Measurements from ENCODE around the gene PINK1. TPM values are rescaled to one million over a fixed set of nuclear protein-coding genes. Genes with fewer than 3 reads are reported as not detected.
A peak's percentile ranks its signal among the peaks of the same experiment; 100 is the strongest.

Gene PINK1
- total RNA-seq, 1 donor, result 79.3 TPM

DNA sequence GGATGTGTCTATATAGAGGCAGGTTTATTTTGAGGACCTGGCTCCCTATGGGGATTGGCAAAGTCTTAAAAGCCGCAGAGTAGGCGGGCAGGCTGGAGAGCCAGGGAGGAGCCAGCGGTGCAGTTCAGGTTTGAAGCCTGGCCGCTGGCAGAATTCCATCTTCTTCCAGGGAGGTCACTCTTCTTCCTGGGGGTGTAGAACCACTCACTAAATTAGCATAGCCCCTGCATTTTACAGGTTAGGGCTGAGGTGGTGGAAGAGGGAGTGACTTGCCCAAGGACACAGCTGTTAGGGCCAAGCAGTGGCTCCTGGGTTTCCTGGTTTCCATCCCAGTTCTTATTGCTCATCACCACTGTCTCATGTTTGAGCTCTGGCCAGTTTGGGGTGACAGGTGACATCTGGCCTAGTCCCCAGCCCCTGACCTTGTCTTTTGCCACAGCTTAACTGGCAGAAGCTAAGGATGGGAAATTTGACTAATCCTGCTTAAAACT is 1.4 kb downstream of the PINK1 start:
- Histone ChIP-seq H3K4me2 (ENCODE audit: insufficient read depth, low read length) (peak overlapping the region; percentile 99), H4K20me1 (ENCODE audit: insufficient read depth, low read length) (peaks cover 23% of the 10 kb centered on the region), H3K79me2 (ENCODE audit: insufficient read depth, low read length) (peaks cover 19% of the 10 kb centered on the region), H3K36me3 (ENCODE audit: insufficient read depth, low read length) (peaks cover 20% of the 10 kb centered on the region), H2AFZ (ENCODE audit: low read length) (peak overlapping the region; percentile 45), H3K9me3 (ENCODE audit: low read depth, low read length) (no peaks in the 10 kb centered on the region), H3K4me3 (ENCODE audit: insufficient read depth, low read length) (peak overlapping the region; percentile 93), H3K4me1 (ENCODE audit: insufficient read depth, low read length) (peaks cover 17% of the 10 kb centered on the region), H3K27ac (ENCODE audit: low read depth, low read length) (no peak overlapping the region), H3K27me3 (ENCODE audit: insufficient read depth, low read length) (no peaks in the 10 kb centered on the region)
- TF ChIP-seq, protein P1, sequence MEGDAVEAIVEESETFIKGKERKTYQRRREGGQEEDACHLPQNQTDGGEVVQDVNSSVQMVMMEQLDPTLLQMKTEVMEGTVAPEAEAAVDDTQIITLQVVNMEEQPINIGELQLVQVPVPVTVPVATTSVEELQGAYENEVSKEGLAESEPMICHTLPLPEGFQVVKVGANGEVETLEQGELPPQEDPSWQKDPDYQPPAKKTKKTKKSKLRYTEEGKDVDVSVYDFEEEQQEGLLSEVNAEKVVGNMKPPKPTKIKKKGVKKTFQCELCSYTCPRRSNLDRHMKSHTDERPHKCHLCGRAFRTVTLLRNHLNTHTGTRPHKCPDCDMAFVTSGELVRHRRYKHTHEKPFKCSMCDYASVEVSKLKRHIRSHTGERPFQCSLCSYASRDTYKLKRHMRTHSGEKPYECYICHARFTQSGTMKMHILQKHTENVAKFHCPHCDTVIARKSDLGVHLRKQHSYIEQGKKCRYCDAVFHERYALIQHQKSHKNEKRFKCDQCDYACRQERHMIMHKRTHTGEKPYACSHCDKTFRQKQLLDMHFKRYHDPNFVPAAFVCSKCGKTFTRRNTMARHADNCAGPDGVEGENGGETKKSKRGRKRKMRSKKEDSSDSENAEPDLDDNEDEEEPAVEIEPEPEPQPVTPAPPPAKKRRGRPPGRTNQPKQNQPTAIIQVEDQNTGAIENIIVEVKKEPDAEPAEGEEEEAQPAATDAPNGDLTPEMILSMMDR (IDR thresholded peaks at IDR 0.05; ENCODE audit: extremely low read depth, low read depth, low read length), result no peak
- peak; percentile 84 for DNase-seq (ENCODE audit: insufficient read length, low spot score, missing footprints)

DNA sequence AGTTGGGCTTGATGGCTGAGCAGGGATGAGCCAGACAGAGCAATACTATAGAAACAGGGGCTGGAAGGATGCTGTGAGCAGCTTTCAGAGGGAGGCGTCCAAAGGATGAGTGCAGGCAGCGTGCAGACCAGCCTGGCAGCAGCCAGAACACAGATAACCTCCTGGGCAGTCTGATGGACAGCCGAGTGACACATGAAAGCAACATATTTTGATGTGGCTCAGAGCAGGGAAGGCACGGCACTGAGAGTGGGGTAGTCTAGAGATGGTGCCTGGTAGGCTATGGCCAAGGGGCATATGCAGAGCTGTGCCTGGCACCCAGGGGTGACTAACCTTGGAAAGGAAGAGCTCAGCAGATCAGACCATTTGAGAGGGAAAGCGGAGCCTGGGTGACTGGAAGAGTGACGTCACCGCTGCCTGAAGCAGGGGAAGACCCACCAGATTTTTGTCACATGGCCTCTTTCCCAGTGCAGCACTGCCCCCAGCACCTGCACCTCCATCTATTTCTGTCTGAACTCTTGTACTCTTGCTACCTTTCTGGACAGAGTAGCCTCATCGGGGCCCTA is 3.6 kb downstream of the PINK1 start:
- DNase-seq (ENCODE audit: insufficient read length, low spot score, missing footprints), result no peak
- Histone ChIP-seq H3K4me3 (ENCODE audit: insufficient read depth, low read length) (no peak overlapping the region), H3K4me2 (ENCODE audit: insufficient read depth, low read length) (no peak overlapping the region), H2AFZ (ENCODE audit: low read length) (no peak overlapping the region), H3K9me3 (ENCODE audit: low read depth, low read length) (no peaks in the 10 kb centered on the region), H3K27ac (ENCODE audit: low read depth, low read length) (no peak overlapping the region), H4K20me1 (ENCODE audit: insufficient read depth, low read length) (peaks cover 27% of the 10 kb centered on the region), H3K36me3 (ENCODE audit: insufficient read depth, low read length) (peaks cover 38% of the 10 kb centered on the region), H3K4me1 (ENCODE audit: insufficient read depth, low read length) (peaks cover 17% of the 10 kb centered on the region), H3K79me2 (ENCODE audit: insufficient read depth, low read length) (peaks cover 19% of the 10 kb centered on the region), H3K27me3 (ENCODE audit: insufficient read depth, low read length) (no peaks in the 10 kb centered on the region)
- TF ChIP-seq, protein P1 (IDR thresholded peaks at IDR 0.05; ENCODE audit: extremely low read depth, low read depth, low read length), result no peak

DNA sequence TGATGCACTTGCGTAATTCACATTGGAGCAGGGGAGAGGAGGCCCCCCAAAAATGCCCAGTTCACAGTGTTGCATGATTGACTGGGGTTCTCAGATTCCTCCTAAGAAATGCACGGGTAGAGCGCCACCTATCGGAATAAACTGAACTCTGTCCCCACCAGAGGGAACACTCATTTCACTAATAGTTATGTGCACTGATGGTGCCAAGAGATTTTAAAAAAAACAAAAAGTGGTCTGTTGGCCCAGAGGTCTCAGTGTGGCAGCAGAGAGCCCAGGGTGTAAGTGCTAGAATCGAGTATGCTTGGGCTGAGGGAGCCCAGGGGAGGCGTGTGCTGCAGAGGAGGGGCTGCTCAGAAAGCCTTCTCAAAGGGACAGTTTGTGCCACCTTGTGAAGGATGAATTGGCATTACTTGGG is 6.9 kb downstream of the PINK1 start:
- Histone ChIP-seq H3K9me3 (ENCODE audit: low read depth, low read length) (no peaks in the 10 kb centered on the region), H2AFZ (ENCODE audit: low read length) (no peak overlapping the region), H4K20me1 (ENCODE audit: insufficient read depth, low read length) (peaks cover 18% of the 10 kb centered on the region), H3K79me2 (ENCODE audit: insufficient read depth, low read length) (peaks cover 5% of the 10 kb centered on the region), H3K4me3 (ENCODE audit: insufficient read depth, low read length) (no peak overlapping the region), H3K4me1 (ENCODE audit: insufficient read depth, low read length) (no peaks in the 10 kb centered on the region), H3K4me2 (ENCODE audit: insufficient read depth, low read length) (no peak overlapping the region), H3K27ac (ENCODE audit: low read depth, low read length) (no peak overlapping the region), H3K27me3 (ENCODE audit: insufficient read depth, low read length) (no peaks in the 10 kb centered on the region), H3K36me3 (ENCODE audit: insufficient read depth, low read length) (peaks cover 50% of the 10 kb centered on the region)
- peak; percentile 93 for DNase-seq (ENCODE audit: insufficient read length, low spot score, missing footprints)
- TF ChIP-seq, protein P1 (IDR thresholded peaks at IDR 0.05; ENCODE audit: extremely low read depth, low read depth, low read length), result peak; percentile 86

DNA sequence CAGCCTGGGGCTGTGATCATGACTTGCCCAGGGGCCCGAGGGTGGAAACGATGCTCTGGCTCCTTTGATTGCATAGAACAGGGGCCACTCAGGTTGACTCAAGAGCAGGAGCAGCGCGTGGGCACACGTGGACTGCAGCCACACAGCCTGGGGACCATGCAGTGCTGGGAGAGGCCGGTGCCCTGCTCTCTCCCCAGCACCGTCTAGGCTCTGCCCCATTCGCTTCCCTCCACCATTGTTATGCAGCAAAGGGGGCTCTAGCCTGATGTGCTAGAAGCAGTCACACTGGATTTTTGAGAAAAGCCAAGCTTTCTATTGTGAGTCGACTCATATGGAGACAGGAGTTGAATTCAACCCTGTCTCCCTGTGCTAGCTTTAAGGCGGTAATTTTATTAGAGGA is 8.7 kb downstream of the PINK1 start:
- peaks cover under 1% of the 10 kb centered on the region for H3K79me2 ChIP-seq (ENCODE audit: insufficient read depth, low read length)
- H3K4me1 ChIP-seq (ENCODE audit: insufficient read depth, low read length), result no peaks in the 10 kb centered on the region
- TF ChIP-seq, protein P1 (IDR thresholded peaks at IDR 0.05; ENCODE audit: extremely low read depth, low read depth, low read length), result no peak
- no peak overlapping the region for H2AFZ ChIP-seq (ENCODE audit: low read length)
- H4K20me1 ChIP-seq (ENCODE audit: insufficient read depth, low read length), result peaks cover 10% of the 10 kb centered on the region
- peaks cover 56% of the 10 kb centered on the region for H3K36me3 ChIP-seq (ENCODE audit: insufficient read depth, low read length)
- H3K27ac ChIP-seq (ENCODE audit: low read depth, low read length), result no peak overlapping the region
- no peaks in the 10 kb centered on the region for H3K9me3 ChIP-seq (ENCODE audit: low read depth, low read length)
- no peak overlapping the region for H3K4me2 ChIP-seq (ENCODE audit: insufficient read depth, low read length)
- DNase-seq (ENCODE audit: insufficient read length, low spot score, missing footprints), result peak; percentile 21
- no peak overlapping the region for H3K4me3 ChIP-seq (ENCODE audit: insufficient read depth, low read length)
- no peaks in the 10 kb centered on the region for H3K27me3 ChIP-seq (ENCODE audit: insufficient read depth, low read length)

All from osteoblast (primary cell).